BLaER1 treated with 17β-estradiol and CSF1 and Interleukin-3, amounts not matched to agents 10 nM and 100 nM (cell line): Measurements from ENCODE around the gene ASIC1.

Source experiments
- H3K27ac ChIP-seq, 11 experiments: shearing (Covaris generic); formaldehyde crosslinking; 2 replicates each; pipeline ENCODE4 v1.8.1; 2022
- H3K27me3 ChIP-seq, 11 experiments: shearing (Covaris generic); formaldehyde crosslinking; 2 replicates each; pipeline ENCODE4 v1.8.1; 2022
- H3K36me3 ChIP-seq, 11 experiments: shearing (Covaris generic); formaldehyde crosslinking; 2 replicates each; pipeline ENCODE4 v1.8.1; 2022
- H3K4me1 ChIP-seq, 10 experiments: shearing (Covaris generic); formaldehyde crosslinking; 2 replicates each; pipeline ENCODE4 v1.8.1; 2022
- H3K4me2 ChIP-seq, 11 experiments: shearing (Covaris generic); formaldehyde crosslinking; 2 replicates each; pipeline ENCODE4 v1.8.1; 2022
- H3K4me3 ChIP-seq, 10 experiments: shearing (Covaris generic); formaldehyde crosslinking; 2 replicates each; pipeline ENCODE4 v1.8.1; 2022
- H3K9ac ChIP-seq, 11 experiments: shearing (Covaris generic); formaldehyde crosslinking; 2 replicates each; pipeline ENCODE4 v1.8.1; 2022
- H3K9me3 ChIP-seq, 11 experiments: shearing (Covaris generic); formaldehyde crosslinking; replicated peaks in 1 of 11; 2 replicates each; pipeline ENCODE4 v1.8.1; 2022
- H4K20me1 ChIP-seq, 11 experiments: shearing (Covaris generic); formaldehyde crosslinking; 2 replicates each; pipeline ENCODE4 v1.8.1; 2022
- Cebpa-rat ChIP-seq, 11 experiments: shearing (Covaris generic); IDR thresholded peaks; 2 replicates each; pipeline ENCODE4 v1.8.1; 2022

The ASIC1 gene

DNA sequence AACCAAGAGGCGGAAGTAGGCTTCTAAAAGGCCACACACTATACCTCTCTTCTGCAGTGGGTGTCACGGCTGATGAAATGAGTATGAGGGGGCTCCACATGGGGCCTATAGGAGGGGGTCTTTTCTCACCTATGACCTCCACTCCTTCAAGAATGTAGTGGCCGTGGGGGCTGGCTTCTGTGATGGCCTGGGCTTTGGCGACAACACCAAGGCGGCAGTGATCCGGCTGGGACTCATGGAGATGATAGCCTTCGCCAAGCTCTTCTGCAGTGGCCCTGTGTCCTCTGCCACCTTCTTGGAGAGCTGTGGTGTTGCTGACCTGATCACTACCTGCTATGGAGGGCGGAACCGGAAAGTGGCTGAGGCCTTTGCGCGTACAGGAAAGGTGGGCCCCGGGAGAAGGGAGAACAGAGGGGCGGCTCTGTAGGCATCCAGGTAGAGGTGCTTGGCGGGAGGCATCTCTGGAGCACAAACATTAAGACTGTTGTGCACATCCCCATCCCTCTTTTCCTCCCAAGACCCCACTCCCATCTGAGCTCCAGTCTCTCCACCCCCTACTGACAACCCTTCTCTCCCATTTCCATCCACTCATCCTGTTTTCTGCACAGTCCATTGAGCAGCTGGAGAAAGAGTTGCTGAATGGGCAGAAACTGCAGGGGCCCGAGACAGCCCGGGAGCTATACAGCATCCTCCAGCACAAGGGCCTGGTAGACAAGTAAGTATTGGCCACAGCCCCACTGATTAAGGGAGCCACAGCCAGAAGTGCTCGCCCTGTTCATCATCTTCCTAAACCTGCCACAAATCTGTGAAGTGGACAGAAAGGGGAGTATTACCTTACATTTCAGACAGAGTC is 50.2 kb downstream of the ASIC1 start:
- H3K36me3 ChIP-seq = peaks cover 0 to 2% (median 0%) of the 10 kb centered on the region in 11 experiments; a peak in 3 of 22 replicates
- peak overlapping the region; percentile 42 to 100 (median 89); a peak in 19 of 22 replicates for H3K4me2 ChIP-seq
- H3K4me1 ChIP-seq = peaks cover 53 to 67% (median 58%) of the 10 kb centered on the region in 10 experiments
- H3K27me3 ChIP-seq = no peaks in the 10 kb centered on the region
- no peak overlapping the region for H3K4me3 ChIP-seq
- H3K27ac ChIP-seq = peak overlapping the region in 2 of 11 experiments; percentile 66 to 83; a peak in 2 of 22 replicates
- no peak overlapping the region for H3K9ac ChIP-seq
- no peak for TF ChIP-seq Cebpa-rat (IDR thresholded peaks at IDR 0.05)
- no peaks in the 10 kb centered on the region for H3K9me3 ChIP-seq
- peaks cover 0 to 10% (median under 1%) of the 10 kb centered on the region in 11 experiments; a peak in 5 of 22 replicates for H4K20me1 ChIP-seq

DNA sequence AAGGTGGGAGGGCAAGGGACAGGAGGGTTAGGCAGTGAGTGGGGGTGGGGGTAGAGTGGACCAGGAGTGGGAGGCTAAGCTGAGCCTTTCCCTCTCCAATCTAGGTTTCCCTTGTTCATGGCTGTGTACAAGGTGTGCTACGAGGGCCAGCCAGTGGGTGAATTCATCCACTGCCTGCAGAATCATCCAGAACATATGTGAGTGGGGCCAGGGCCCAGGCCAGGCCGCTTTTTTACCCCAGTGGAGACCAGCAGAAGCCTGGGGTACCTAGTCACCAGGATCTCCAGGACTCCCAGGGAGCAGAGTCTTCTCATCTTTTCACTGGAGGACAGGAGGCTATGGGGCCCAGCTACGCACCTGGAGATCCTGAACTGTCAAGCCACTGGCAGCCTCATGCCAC is 51.9 kb downstream of the ASIC1 start:
- peak overlapping the region; percentile 58 to 75 (median 69) for H3K9ac ChIP-seq

DNA sequence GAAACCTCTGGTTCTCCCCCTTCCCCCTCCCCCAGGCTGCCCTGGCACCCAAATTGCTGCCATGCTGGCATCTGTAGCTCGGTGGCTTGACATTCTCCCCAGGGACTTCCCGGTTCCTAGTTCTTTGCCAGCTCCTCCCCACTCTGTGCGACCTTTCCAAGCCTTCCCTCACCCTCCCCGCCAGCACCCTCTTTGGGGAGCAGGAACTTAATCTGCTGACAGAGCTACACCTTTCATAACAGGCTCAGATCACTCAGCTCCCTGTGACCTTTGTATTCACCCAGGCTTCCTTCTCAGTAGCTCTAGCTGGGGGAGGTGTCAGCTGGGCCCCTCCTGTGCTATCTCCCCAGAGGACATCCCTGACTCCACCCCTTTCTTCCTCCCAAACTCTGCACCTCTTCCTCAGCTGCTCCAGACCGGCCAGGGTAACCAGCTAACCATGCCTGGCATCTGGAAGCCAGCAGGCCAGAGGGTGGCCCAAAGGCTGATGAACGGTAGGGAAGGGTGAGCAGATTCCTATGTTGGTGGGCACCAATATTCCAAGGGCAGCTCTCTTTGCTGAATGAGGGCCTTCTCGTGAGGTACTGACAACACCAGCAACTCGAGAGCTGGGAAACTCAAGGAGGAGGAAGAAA is 52.8 kb downstream of the ASIC1 start:
- peaks cover 57 to 66% (median 60%) of the 10 kb centered on the region in 10 experiments for H3K4me1 ChIP-seq
- no peak for TF ChIP-seq Cebpa-rat (IDR thresholded peaks at IDR 0.05)
- H3K4me2 ChIP-seq = peak overlapping the region; percentile 75 to 100 (median 92)
- H4K20me1 ChIP-seq = peaks cover 9 to 35% (median 17%) of the 10 kb centered on the region in 11 experiments; a peak in 13 of 22 replicates
- H3K9ac ChIP-seq = peak overlapping the region; percentile 58 to 75 (median 69)
- peak overlapping the region; percentile 37 to 91 (median 54) for H3K4me3 ChIP-seq
- peaks cover 0 to 17% (median 6%) of the 10 kb centered on the region in 11 experiments; a peak in 10 of 22 replicates for H3K36me3 ChIP-seq
- peak overlapping the region; percentile 53 to 83 (median 77) for H3K27ac ChIP-seq
- H3K9me3 ChIP-seq = no peaks in the 10 kb centered on the region
- H3K27me3 ChIP-seq = no peaks in the 10 kb centered on the region

More for the DNA sequence above, 51.9 kb downstream of the ASIC1 start:
- Histone ChIP-seq H3K27ac (peak overlapping the region; percentile 53 to 83 (median 77)), H3K4me1 (peaks cover 56 to 65% (median 57%) of the 10 kb centered on the region in 10 experiments), H3K27me3 (no peaks in the 10 kb centered on the region), H3K4me3 (peak overlapping the region in 9 of 10 experiments; percentile 40 to 91 (median 56); a peak in 15 of 20 replicates), H3K36me3 (peaks cover 0 to 8% (median 0%) of the 10 kb centered on the region in 11 experiments; a peak in 3 of 22 replicates), H3K9me3 (no peaks in the 10 kb centered on the region), H3K4me2 (peak overlapping the region; percentile 75 to 100 (median 92)), H4K20me1 (peaks cover 4 to 26% (median 12%) of the 10 kb centered on the region in 11 experiments; a peak in 12 of 22 replicates)
- no peak for TF ChIP-seq Cebpa-rat (IDR thresholded peaks at IDR 0.05)

DNA sequence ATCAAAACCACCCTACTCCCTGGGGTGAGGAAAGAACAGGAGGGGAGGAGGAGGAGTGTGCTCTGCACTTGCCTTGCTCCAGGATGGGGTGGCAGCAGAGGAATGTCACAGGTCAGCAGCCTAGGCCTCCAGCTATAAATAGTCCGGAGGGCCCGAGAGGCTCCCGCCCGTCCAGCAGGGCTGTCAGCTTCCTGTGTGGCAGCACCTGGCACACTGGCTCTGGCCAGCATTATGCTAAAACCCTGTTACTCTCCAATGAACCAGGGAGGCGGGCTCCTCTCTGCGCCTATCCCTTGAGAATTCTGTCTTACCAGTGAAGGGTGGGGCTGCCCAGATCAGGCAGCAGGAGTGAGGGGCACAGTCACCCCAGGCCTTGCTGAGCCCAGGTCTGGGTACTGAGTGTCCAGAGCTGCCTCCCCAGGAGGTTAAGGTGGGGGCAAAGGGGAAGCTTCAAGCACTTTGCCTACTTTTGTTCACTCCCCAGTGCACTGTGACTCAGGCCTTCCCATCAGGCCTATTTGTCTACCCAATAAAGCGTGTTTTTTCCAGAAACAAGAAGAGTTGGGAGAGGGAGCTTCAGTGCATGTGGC is 53.5 kb downstream of the ASIC1 start:
- Histone ChIP-seq H3K27ac (peak overlapping the region; percentile 53 to 83 (median 77)), H3K4me1 (peaks cover 57 to 66% (median 60%) of the 10 kb centered on the region in 10 experiments), H3K4me2 (peak overlapping the region; percentile 75 to 100 (median 92)), H3K9me3 (no peaks in the 10 kb centered on the region), H4K20me1 (peaks cover 13 to 41% (median 23%) of the 10 kb centered on the region in 11 experiments; a peak in 13 of 22 replicates), H3K36me3 (peaks cover 5 to 23% (median 11%) of the 10 kb centered on the region in 11 experiments; a peak in 20 of 22 replicates), H3K4me3 (peak overlapping the region; percentile 37 to 91 (median 54)), H3K9ac (peak overlapping the region; percentile 58 to 75 (median 69)), H3K27me3 (no peaks in the 10 kb centered on the region)
- TF ChIP-seq Cebpa-rat (IDR thresholded peaks at IDR 0.05) = no peak

DNA sequence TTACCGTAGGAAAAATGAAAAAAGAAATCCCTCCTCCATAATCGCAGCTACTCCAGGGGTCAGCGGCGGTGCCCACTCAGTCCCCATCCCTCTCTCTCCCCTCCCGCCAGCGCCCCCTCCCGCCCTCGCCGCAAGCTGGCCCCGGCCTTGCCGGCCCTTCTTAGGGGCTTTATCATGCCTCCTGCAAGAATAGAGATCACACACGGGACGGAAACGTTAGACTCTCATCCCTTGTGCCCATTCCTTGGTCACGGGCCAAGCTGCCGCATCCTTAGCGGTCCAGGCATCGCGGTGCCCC is 53.9 kb downstream of the ASIC1 start:
- Histone ChIP-seq H3K36me3 (peaks cover 8 to 28% (median 16%) of the 10 kb centered on the region in 11 experiments; a peak in 21 of 22 replicates), H3K27ac (peak overlapping the region; percentile 53 to 83 (median 77); a peak in 20 of 22 replicates), H3K4me3 (peak overlapping the region; percentile 37 to 91 (median 54)), H3K9me3 (no peaks in the 10 kb centered on the region), H3K27me3 (no peaks in the 10 kb centered on the region), H3K4me1 (peaks cover 57 to 66% (median 60%) of the 10 kb centered on the region in 10 experiments), H4K20me1 (peaks cover 16 to 46% (median 28%) of the 10 kb centered on the region in 11 experiments; a peak in 15 of 22 replicates), H3K4me2 (peak overlapping the region; percentile 75 to 100 (median 92)), H3K9ac (peak overlapping the region; percentile 58 to 75 (median 69); a peak in 20 of 22 replicates)
- no peak for TF ChIP-seq Cebpa-rat (IDR thresholded peaks at IDR 0.05)

DNA sequence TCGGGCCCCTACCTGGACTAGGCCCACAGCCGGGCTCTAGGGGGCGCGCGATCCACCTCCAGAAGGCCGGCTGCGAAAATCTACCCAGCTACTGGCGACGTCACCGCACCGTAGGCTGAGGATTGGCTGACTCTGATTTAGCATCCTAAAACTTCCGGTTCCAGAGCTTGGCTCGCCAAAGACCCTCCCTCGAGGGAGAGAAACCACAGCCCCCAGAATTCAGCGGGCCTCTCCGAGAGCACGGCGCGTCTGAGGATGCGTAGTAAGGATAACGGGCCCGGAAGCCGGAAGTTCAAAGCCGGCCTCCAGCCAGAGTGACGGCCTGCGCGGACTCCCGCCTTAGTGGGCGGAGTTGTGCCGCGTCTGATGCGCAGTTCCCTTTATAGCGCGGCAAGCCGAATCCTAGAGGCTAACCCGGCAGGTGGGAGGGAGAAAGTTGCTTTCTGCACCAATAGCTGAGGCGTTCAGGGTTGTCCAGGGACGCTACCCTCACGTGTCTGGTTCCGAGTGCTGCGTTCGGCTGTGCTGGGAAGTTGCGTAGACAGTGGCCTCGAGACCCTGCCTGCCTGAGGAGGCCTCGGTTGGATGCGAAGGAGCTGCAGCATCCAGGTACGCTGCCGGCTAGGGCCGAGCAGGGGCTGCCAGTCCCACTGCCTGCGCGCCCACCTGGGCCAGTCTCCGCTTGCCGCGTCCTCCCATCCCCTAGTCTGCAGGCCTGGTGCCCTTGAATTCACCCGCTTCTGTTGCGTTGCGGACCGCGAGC is 54.5 kb downstream of the ASIC1 start, which contains the start of gene COX14:
TSS of gene COX14 (plus strand) at position 544 of the 763 bp plus-strand sequence. CDS start 7,808 bp downstream, outside the sequence.
- Histone ChIP-seq H4K20me1 (peaks cover 18 to 51% (median 33%) of the 10 kb centered on the region in 11 experiments; a peak in 16 of 22 replicates), H3K36me3 (peaks cover 13 to 34% (median 21%) of the 10 kb centered on the region in 11 experiments; a peak in 21 of 22 replicates), H3K9me3 (no peaks in the 10 kb centered on the region), H3K4me3 (peak within 1 kb of the TSS; percentile 76 to 94 (median 89)), H3K9ac (peak within 1 kb of the TSS; percentile 83 to 93 (median 91)), H3K27me3 (no peaks in the 10 kb centered on the region), H3K4me2 (peak within 1 kb of the TSS; percentile 81 to 100 (median 93)), H3K27ac (peak within 1 kb of the TSS; percentile 81 to 91 (median 86)), H3K4me1 (peaks cover 57 to 64% (median 60%) of the 10 kb centered on the region in 10 experiments)
- no peak for TF ChIP-seq Cebpa-rat (IDR thresholded peaks at IDR 0.05)

DNA sequence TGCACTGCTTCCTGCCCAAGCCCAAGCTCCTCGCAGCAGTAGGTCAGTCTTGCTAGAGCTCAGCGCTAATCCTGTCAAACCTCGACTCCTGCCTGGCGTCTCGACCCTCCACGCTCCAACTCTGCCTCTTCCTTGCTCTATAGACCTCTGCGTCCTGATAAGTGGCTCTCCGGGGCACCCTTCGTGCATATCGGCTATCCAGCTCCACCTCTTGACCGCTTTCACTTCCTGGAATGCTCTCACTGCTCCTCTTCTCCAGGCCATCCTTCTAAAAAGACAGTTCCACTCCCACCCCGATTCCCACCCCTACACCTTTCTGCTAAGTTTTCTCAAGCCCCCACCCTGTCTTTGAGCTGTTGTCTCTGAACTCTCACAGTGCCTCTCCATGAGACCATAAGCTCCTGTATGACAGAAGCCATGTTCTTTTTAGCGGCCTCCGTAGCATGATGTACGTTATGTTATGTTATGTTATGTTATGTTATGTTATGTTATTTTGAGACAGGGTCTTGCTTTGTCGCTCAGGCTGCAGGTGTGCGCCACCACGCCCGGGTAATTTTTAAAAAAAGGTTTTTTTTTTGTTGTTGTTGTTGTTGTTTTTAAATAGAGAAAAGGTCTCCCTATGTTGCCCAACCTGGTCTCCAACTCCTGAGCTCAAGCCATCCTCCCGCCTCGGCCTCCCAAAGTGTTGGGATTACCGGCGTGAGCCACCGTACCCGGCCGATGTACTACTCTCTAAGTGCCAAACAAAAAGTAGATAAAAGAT is 55.2 kb downstream of the ASIC1 start:
- no peak for TF ChIP-seq Cebpa-rat (IDR thresholded peaks at IDR 0.05)
- peaks cover 53 to 57% (median 55%) of the 10 kb centered on the region in 10 experiments for H3K4me1 ChIP-seq
- peak overlapping the region; percentile 76 to 94 (median 89) for H3K4me3 ChIP-seq
- H3K36me3 ChIP-seq = peaks cover 19 to 41% (median 23%) of the 10 kb centered on the region in 11 experiments
- H3K4me2 ChIP-seq = peak overlapping the region; percentile 74 to 95 (median 91)
- no peaks in the 10 kb centered on the region for H3K9me3 ChIP-seq
- peaks cover 18 to 59% (median 40%) of the 10 kb centered on the region in 11 experiments; a peak in 16 of 22 replicates for H4K20me1 ChIP-seq
- peak overlapping the region; percentile 83 to 93 (median 91) for H3K9ac ChIP-seq
- H3K27ac ChIP-seq = peak overlapping the region; percentile 81 to 91 (median 86)
- no peaks in the 10 kb centered on the region for H3K27me3 ChIP-seq
